Activated CD4-positive, alpha-beta T cell treated with anti-CD3 and anti-CD28 coated beads, Interleukin-2, Interleukin-6, amounts not matched to agents 100 ng/mL and 50 ng/mL, durations not matched to agents 16 hours and 8 hours (primary cell): Measurements from ENCODE around the gene LZIC.

ENCODE experiments used
- DNase-seq: peaks from one replicate; pipeline ENCODE4 v3.0.0-alpha.2; 2020

LZIC gene

DNA sequence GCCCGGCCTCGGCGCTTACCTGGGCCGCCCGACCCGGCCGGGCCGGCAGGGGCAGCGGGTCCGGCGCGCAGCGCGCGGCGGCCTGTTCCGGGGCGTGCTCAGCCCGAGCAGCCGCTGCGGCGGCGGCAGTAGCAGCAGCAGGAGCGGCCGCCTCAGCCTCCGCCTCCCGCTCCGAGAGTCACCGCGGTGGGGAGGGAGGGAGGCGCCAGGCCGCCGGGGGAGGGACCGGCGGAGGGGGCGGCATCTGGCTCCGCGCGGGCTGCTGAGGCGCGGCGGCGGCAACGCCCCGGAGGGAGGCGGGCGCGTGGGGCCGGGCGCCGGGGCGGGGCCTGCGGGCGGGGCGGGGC lies 33.1 kb downstream of the LZIC start, which contains the start of gene CTNNBIP1:
CTNNBIP1 (minus strand) TSS at position 194 of the 347 bp plus-strand sequence. CDS start 38,205 bp downstream, outside the sequence.
- no peak for DNase-seq

DNA sequence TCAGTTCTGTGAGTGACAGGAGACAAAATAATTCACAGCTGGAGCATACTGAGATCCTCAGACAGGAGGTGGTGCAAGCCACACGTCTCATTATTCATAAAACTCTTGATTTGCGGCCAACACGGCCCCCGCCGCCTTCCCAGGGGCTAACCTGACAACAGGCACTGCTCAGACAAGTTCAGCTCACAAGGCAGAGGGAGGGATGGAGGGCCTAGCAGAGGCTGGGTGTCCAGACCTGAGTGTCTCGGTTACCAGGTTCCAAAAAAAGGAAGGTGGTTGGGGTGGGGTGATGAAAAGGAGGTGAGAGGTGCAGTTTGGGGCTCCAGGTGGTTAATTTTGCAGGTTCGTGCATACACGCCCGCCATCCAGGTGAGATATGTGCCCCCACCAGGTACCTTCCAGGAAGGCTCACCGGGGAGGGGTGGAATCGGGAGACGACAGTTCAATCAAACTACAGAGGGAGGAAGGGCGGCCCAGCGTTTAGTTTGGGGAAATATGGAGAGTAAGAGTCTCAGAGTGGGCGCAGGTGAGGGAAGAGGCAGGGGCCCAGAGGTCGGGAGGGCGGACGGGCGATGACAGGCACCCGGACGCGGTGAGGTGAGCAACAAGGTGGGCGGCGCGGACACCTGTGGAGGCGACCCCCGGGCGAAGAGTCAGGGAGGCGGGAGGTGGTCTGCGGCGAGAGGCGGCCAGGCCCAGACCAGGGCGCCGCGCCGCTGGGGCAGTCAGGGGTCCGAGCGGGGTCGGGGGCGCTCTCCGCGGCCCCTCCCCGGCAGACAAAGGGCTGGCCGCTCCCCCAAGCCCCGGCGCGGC lies 33.8 kb downstream of the LZIC start:
- peak; percentile 65 for DNase-seq

DNA sequence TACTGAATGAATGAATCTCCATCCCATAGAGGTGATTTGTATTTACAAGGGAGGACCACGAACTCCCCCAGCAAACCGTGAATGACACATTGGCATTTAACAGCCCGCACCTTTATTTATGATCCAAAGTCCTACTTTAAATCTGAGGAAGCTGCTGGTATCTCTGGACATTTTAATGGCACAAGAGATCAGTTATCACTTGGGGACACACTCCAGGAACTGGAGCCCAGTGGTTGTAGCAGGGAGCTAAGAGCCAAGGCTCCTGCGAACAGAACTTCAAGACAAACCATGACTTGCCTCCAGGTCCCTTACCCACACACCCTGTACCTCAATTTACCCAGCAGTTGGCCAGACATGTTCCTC lies 34.3 kb downstream of the LZIC start:
- DNase-seq, result no peak

DNA sequence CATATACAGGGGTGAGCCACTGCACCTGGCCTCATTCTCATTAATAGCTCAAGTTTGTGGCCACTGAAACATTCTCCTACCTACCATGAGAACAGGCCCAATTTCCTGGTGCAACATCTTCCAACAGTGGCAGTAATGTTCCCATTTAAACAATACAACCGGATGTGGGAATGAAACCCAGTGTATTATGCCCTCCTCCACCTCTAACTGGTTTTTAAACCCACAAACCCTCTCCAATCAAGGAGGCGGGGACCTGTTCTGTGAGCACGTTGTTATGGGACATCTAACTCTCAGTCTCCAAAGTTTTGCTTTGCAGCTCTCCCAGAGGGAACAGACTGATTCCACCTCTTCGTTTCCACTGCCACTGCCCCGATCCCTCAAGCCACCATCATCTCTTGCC lies 35.8 kb downstream of the LZIC start:
- no peak for DNase-seq

DNA sequence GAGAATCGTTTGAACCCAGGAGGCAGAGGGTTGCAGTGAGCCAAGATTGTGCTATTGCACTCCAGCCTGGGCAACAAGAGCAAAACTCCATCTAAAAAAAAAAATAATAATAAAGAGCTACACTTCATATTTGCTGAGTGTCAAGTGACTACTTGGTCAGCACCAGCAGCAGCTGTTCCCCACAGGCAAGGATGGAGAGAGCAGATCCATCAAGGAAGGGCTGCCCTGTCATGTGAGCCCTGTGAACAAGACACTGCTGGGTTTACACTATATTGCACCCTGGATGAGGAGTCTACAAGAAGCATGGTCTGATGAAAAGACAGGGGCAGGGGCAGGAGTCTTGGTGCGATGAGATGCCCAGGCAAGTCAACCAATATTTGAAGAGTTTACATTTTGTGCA lies 36.7 kb downstream of the LZIC start:
- DNase-seq, result no peak

DNA sequence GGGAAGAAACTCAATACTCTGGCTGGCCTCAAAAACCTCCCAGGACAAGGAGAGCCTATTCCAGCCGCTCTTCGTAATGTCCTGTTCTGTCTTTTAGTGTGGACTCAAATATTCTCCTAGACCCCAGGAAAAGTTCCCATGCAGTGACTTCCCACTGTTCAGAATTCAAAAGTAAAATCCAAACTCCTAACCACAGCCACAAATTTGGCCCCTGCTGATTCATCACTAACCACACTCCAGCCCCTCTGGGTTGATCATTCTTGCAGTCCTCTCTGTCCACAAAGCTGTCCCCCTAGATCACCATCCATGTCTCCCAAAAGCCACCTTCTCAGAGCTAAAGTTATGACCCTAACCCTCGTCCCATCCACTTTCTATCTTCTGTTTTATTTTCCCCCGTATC lies 38.2 kb downstream of the LZIC start:
- peak; percentile 25 for DNase-seq

DNA sequence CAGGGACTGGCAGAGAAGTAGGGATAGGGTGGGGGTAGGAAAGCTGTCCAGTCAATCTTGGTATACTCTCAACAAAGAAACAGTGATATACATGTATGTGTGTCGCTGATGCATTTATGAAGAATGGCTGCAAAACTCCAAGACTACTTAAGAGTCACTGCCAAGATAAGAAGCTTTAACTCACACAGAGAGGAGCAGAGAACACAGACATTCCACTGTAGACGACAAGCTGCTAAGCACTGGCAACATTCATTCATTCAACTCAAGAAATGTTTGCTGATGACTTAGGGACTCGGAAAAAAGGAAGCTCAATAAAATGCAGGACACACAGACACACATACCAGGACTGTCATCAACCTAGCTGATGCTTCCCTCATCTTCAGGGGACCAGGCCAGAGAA lies 38.6 kb downstream of the LZIC start:
- no peak for DNase-seq

DNA sequence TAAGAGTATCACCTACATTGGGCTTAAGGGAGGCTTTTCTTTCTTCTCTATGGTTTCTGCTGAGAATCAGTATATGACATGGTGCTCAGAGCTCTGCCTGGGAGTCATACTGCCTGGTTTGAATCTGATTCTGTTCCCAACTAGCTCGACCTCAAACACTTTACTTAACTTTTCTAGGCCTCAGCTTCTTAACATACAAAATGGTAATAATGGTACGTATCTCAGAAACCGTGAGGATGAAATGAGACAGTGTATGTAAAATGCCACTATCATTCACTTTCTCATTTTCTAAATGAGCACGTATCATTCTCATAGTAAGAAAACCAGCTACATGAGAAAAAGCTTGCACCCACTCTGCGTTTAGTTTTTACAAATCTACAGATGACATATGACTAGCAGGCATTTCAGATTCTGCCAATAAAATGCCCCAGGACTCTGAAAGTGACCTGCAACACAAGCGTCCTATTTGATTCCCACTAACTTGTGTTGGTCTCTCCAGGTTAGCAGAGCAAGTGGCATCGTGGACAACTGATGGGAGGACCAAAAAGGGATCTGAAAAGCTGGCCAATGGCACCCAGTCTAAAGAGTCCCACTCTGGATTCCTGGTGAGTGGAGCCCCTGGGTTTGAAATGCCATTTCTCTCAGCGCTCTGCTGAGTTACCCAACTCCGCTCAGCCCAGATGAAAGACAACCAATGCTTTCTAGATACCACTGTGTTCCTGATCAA lies 39.2 kb downstream of the LZIC start:
- peak; percentile 83 for DNase-seq

DNA sequence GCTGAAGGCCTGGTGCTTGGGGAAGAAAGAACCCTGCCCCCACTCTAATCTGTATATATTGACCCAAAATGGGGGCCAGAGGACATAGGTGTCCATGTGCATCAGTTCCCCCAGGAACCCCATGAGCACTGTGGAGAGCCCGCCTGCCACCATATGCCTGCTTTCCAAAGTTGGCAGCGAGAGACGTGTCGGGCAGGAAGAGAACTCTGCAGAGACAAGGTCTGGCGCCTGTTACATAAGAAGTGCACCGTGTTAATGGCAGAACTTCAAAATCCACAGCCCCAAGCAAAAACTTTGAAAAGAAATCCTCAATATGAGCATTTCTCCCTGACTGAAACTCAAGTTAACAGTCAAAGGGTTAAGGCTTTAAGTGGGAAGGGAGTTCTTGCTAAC lies 41.1 kb downstream of the LZIC start:
- no peak for DNase-seq

DNA sequence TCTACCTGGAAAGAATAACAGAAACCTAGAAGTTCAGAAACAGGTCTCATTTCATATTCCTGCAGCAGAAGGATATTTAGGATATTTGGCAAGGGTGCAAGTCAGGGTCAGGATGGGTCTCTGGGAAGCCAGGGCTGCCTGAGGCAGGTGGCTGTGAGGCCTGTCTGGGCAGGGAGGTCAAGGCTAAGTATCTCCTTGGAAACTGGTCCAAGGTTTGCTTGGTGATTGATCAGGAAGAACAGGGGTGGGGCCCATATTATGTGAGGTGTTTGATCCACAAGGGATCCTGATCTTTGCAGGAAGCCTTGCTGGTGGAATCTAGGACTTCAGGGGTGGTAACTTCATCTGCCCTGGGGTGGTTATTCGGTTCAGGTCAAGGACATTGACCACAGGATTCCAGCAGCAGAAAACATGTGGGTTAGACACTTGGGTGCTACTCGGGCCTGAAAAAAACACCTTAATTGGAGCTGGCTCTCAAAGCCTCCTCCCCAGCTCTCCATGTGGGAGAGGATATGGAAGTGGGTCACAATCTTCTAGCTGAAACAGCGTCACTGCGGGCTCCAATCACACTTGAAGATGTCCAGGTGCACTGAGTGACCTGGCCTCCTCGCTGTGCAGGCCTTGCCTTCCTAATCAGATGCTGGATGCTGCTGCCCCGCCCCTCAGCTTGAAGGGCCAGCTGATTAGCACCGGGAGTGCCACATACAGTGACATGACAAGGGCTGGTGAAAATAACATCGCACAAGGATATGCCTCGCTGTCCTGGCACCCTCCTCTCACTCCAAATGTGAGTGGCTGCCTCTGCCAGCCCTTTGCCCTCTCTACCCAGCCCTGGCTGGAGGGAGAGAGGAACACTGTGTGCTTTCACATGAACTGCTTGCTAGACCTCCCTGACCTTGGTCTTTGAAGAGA lies 41.8 kb downstream of the LZIC start:
- DNase-seq, result no peak

DNA sequence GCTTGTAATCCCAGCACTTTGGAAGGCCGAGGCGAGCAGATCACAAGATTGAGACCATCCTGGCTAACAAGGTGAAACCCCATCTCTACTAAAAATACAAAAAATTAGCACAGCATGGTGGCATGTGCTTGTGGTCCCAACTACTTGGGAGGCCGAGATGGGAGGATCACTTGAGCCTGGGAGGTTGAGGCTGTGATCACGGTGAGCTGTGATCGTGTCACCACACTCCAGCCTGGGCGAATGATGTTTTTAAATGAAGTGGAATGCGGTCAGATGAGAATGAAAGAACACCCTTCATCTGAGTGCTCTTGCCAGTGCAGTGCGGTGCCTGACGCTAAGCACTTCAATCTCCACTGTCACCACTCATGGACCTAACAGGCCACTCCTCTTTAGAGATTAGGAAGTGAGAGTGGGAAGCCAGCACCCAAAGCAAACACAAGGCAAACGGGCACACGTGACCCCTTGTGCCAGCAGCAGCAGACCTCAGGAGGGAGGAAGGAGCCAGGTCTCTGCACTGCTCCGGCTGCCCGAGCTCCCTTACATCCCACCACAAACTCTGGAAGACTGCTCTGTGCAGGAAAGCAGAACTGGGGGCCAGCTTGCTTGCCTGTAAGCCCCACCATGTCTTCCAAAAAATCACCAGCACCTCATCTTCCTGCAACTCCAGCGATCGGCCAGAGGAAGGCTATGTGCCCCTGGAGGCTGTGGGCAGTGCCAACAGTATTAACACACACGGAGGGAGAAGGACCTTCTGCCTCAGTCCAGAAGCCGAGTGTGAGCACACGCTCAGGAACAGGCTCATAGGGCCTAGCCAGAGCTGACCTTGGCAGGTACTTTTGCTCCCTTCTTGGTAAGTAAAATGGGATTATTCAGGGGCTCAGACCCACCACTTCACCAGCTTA lies 42.8 kb downstream of the LZIC start:
- no peak for DNase-seq

DNA sequence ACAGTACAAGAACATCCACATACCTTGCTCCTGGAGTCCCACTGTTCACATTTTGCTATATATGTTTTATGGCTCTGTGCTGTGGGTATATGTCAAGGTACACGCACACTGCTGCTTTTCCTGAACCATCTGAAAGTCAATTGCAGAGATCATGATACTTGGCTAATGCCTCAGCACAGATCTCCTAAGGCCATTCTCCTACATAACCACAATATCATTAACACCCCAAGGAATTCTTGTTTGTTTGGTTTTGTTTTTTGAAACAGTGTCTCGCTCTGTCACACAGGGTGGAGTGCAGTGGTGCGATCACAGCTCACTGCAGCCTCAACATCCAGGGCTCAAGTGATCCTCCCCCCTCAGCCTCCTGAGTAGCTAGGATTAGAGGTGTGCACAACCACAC lies 49.1 kb downstream of the LZIC start:
- DNase-seq, result no peak

DNA sequence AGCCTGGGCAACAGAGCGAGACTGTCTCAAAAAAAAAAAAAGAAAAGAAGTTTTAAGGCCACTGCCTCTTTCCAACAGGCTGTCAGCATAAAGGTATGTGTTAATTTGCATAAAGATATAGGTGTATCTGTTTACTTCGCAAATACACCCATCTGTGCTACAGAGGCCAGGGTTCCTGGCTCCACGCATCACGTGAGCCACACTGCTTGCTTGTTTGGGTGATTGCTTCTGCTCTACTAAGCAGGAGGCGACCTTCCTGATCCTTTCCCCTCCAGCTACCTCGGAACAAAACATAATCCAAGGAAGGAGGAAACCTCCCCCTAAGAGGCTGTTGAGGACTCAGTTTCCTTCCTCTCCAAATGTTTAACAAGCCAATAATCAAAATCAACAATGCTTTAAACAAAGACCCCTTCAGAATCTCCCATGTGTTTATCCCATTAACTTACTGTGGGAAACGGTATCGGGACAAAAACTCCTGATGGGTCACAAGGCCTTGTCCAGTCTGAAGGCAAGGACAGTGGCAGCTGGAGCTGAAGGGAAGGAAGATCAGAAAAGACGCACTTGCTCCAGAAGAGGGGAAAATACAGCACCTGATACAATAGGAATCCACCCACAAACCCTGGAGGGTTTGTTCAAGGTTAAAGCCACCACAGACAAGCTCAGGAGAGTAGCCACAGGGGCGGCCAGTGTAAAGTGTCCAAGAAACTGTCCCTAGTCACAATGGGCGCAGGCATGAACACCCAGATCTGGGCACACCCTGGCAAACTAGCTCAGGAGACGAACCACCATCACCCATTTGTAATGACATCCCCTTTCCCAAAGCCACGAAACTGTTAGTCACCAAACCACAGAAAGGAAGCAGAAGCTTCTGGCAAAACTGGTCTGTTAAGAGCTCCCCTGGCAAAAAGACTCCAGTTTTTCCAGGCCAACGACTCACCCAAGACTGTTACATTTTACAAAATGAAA lies 50.3 kb downstream of the LZIC start:
- peak; percentile 21 for DNase-seq

DNA sequence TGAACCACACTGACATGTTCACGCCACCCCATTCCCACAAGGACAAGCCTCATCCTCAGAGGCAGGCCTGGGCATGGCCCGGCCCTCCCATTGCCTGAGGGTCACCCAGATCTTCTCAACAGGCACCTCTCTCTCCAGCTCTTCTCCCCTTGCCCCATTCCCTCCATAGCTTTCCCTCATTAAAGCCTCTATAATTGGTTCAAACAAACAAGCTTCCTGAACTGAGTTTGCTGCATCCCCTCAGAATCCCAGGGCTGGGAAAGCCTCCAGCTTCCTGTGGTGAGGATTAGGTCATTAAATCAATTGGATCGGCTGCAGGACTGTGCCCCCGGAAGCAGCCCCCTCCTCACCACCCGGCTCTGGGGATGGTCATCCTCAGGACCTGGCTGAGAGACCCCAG lies 52.0 kb downstream of the LZIC start:
- no peak for DNase-seq

DNA sequence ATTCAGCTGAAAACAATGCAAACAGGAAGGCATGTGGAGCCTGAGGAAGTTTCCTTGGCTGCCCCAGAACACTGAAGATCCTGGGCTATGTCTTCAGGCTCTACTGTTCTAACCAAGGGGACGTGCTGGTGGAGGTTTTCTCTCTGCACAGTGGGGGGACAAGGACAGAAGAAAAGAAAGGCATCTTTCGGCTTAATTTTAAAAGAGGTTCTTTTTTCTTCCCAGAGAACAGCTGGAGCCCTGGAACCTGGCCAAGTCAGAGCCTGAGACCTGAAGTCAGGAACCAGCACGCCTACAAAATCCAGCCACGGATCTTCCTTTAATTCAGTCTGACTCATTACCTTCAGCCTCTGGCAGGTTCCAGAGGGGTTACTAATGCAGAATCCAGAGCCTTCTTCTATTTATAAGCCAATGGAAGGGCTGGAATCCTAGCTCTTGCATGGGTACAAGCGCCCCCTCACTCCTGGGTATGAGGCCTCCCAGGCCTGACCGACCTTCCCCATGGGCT lies 52.9 kb downstream of the LZIC start:
- DNase-seq, result no peak

DNA sequence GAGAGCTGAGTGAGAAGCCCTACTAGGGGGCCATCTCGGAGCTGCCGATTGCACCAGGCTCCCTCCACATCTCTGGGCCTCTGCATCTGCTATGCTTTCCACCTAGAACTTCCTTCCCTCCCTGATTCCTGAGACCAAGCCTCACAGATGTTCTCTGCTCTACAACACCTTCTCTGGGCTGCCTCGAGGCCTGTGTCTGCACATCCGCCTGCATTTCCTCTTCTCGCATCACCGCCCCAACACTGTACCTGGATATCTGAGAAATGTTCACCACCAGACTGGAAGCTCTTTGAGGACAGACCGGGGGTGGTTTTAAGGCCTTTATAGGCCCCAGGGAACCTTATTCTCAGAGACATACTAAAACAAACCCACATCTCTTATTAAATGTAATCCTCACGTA lies 53.8 kb downstream of the LZIC start:
- DNase-seq, result no peak

DNA sequence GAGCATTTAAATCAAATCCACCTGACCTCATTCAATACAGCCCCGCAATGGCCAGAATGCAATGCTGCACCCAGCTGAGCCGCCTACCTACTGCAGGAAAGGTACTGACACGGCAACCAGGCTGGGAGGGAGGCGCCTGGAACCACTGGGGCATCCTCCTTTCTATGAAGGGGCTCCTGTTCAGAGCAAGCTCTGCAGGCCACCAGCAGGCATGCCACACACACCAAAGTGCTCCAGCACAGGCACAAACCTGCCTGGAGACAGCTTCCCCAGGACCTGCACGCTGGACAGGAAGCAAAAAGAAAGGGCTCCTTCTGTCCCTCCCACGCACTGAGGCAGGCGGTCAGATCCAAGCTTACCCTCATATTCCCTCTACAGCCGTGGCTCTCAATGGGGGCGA lies 54.3 kb downstream of the LZIC start:
- no peak for DNase-seq

DNA sequence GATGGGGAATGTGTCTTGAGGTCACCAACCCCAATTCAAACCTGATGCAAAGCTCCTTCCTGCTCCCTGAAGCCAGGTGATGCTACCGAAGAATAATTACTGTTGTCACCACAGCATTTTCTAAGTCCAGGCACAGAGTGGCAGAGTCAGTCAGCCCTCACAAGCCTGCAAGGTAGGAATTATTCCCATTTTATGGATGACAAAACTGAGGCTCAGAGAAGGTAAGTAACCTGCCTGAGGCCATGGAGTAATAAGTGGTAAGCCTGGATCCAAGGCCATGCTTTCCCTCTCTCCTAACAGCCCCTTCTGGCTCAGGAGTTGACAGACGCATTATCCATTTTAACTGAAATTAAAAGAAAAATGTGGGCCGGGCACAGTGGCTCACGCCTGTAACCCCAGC lies 56.1 kb downstream of the LZIC start:
- no peak for DNase-seq

DNA sequence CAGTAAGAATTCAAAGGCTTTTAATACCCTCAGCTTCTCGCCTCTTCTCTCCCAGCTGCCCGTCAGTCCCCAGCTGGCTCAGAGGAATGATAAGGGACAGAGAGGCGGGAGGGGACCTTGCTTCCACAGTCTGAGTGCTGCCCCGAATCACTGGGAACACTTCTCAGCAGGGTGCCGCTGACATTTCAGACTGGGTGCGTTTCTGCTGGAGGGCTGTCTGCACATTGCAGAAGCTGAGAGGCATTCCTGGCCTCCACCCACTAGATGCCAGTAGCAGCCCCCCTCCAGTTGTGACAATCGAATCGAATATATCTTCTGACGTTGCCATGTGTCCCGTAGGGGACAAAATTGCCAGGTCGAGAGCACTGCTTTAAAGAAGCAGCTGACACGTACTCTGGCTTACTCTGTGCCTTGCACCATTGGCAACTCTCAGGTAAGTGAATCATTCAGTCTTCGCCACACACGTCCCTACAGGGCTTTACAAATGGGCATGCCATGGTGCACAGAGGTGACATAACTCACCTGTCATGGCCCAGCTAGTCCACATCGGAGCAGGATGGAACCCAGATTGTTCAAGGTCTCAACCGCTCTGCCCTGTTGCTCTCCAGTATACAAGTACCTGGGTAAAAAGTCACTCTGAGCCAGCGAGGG lies 57.0 kb downstream of the LZIC start:
- no peak for DNase-seq

DNA sequence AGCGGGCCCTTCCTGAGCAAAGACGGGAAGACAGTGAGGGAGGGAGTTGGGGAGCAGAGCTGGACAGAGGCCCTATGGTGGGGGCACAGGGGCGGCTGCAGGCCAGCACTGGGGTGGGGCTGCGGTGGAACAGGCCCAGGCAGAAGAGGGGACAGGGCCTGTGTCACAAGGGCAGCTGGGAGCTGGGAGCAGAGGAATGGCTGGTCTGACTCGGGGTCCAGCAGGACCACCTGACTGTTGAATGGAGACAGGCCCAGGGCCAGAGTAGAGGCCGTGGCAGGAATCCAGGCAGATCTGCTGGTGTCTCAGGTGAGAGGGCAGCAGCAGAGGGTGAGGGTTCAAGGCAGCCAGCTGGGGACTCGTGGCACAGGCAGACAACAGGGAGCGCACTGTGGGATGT lies 58.4 kb downstream of the LZIC start:
- no peak for DNase-seq
